H9 (cell line): ENCODE measurements around the gene STARD8. TPM values are rescaled to one million over a fixed set of nuclear protein-coding genes. Genes with fewer than 3 reads are reported as not detected.

Source experiments
- DNase-seq: peaks from one replicate; pipeline ENCODE4 v3.0.0-alpha.2; 2017
- H2AFZ ChIP-seq: one replicate; pipeline ENCODE4 v1.6.1; 2013; ENCODE audit warnings: mild to moderate bottlenecking, low read length, control low read depth, moderate library complexity
- H2AK5ac ChIP-seq: 2 replicates; pipeline ENCODE4 v1.6.1; 2013; ENCODE audit warnings: low read length, control low read depth, mixed read lengths; ENCODE audit not compliant: insufficient read length
- H2BK120ac ChIP-seq: one replicate; pipeline ENCODE4 v1.6.1; 2013; ENCODE audit warnings: low read depth, mild to moderate bottlenecking, low read length, control low read depth, inconsistent platforms; ENCODE audit not compliant: poor library complexity, severe bottlenecking
- H2BK12ac ChIP-seq: 2 replicates; pipeline ENCODE4 v1.6.1; 2013; ENCODE audit warnings: low read length, control low read depth, mixed read lengths, low read depth; ENCODE audit not compliant: insufficient read length
- H2BK15ac ChIP-seq: 2 replicates; pipeline ENCODE4 v1.6.1; 2013; ENCODE audit warnings: low read depth, low read length, control low read depth
- H2BK20ac ChIP-seq: one replicate; pipeline ENCODE4 v1.6.1; 2013; ENCODE audit warnings: low read depth, mild to moderate bottlenecking, low read length, control low read depth, inconsistent platforms; ENCODE audit not compliant: poor library complexity, severe bottlenecking
- H2BK5ac ChIP-seq: 2 replicates; pipeline ENCODE4 v1.6.1; 2013; ENCODE audit warnings: low read length, control low read depth, mixed read lengths; ENCODE audit not compliant: insufficient read length
- H3K14ac ChIP-seq: 2 replicates; pipeline ENCODE4 v1.6.1; 2013; ENCODE audit warnings: low read length, control low read depth; ENCODE audit not compliant: insufficient read depth
- H3K18ac ChIP-seq: 2 replicates; pipeline ENCODE4 v1.6.1; 2013; ENCODE audit warnings: low read depth, mild to moderate bottlenecking, mixed read lengths, low read length, control low read depth; ENCODE audit not compliant: insufficient read length
- H3K23ac ChIP-seq: 2 replicates; pipeline ENCODE4 v1.6.1; 2013; ENCODE audit warnings: low read length, control low read depth, mixed read lengths, low read depth; ENCODE audit not compliant: insufficient read length
- H3K23me2 ChIP-seq: 2 replicates; pipeline ENCODE4 v1.6.1; 2013; ENCODE audit warnings: low read depth, mild to moderate bottlenecking, mixed read lengths, low read length, control low read depth; ENCODE audit not compliant: insufficient read length, poor library complexity, severe bottlenecking
- H3K27ac ChIP-seq: 2 replicates; pipeline ENCODE4 v1.5.1; 2013; ENCODE audit warnings: low read length, control low read depth, mixed read lengths, low read depth; ENCODE audit not compliant: insufficient read length
- H3K27me3 ChIP-seq: 2 replicates; pipeline ENCODE4 v1.6.1; 2013; ENCODE audit warnings: low read length, control low read depth, inconsistent platforms; ENCODE audit not compliant: insufficient read depth
- H3K4ac ChIP-seq: 2 replicates; pipeline ENCODE4 v1.6.1; 2013; ENCODE audit warnings: low read depth, mild to moderate bottlenecking, control low read depth, inconsistent platforms, low read length, moderate library complexity
- H3K4me1 ChIP-seq: 2 replicates; pipeline ENCODE4 v1.6.1; 2013; ENCODE audit warnings: low read length, control low read depth, inconsistent platforms; ENCODE audit not compliant: insufficient read depth
- H3K4me2 ChIP-seq: 2 replicates; pipeline ENCODE4 v1.6.1; 2013; ENCODE audit warnings: low read length, control low read depth, mixed read lengths; ENCODE audit not compliant: insufficient read length, insufficient read depth
- H3K56ac ChIP-seq: 2 replicates; pipeline ENCODE4 v1.6.1; 2013; ENCODE audit warnings: low read depth, mild to moderate bottlenecking, mixed read lengths, low read length, control low read depth; ENCODE audit not compliant: insufficient read length
- H3K79me1 ChIP-seq: 2 replicates; pipeline ENCODE4 v1.6.1; 2013; ENCODE audit warnings: low read depth, mild to moderate bottlenecking, moderate library complexity, low read length, control low read depth, inconsistent platforms; ENCODE audit not compliant: insufficient read depth, poor library complexity, severe bottlenecking
- H3K79me2 ChIP-seq: 2 replicates; pipeline ENCODE4 v1.6.1; 2013; ENCODE audit warnings: low read length, control low read depth, inconsistent platforms; ENCODE audit not compliant: insufficient read depth
- H3K9ac ChIP-seq: 2 replicates; pipeline ENCODE4 v1.6.1; 2013; ENCODE audit warnings: low read length, control low read depth, mixed read lengths; ENCODE audit not compliant: insufficient read length; ENCODE audit errors: extremely low read depth
- H3K9me3 ChIP-seq: one replicate; pipeline ENCODE4 v1.6.1; 2013; ENCODE audit warnings: low read depth, low read length, inconsistent platforms; ENCODE audit not compliant: control insufficient read depth
- H3T11ph ChIP-seq: one replicate; pipeline ENCODE4 v1.6.1; 2013; ENCODE audit warnings: mild to moderate bottlenecking, low read length, control low read depth, inconsistent platforms
- H4K20me1 ChIP-seq: one replicate; pipeline ENCODE4 v1.6.1; 2013; ENCODE audit not compliant: control insufficient read depth, insufficient read length, insufficient read depth
- H4K5ac ChIP-seq: 2 replicates; pipeline ENCODE4 v1.6.1; 2013; ENCODE audit warnings: low read depth, mild to moderate bottlenecking, mixed read lengths, low read length, control low read depth; ENCODE audit not compliant: insufficient read length
- H4K8ac ChIP-seq: replicated peaks from 2 replicates; pipeline ENCODE4 v1.6.1; 2013; ENCODE audit warnings: low read length, control low read depth, mixed read lengths, low read depth; ENCODE audit not compliant: insufficient read length
- H4K91ac ChIP-seq: 2 replicates; pipeline ENCODE4 v1.6.1; 2013; ENCODE audit warnings: low read depth, mild to moderate bottlenecking, moderate library complexity, mixed read lengths, low read length, control low read depth; ENCODE audit not compliant: insufficient read length
- H3K27ac Mint-ChIP-seq, 3 experiments: 2 replicates in 2 of 3; 3 replicates in 1 of 3; pipeline ENCODE4 v1.8.0; 2020 to 2021; ENCODE audit warnings: mixed read lengths in 3 of 3, mild to moderate bottlenecking in 1 of 3, moderate library complexity in 1 of 3
- H3K27me3 Mint-ChIP-seq: 2 replicates; pipeline ENCODE4 v1.8.0; 2021; ENCODE audit warnings: low read depth, mild to moderate bottlenecking, moderate library complexity, mixed read lengths
- H3K36me3 Mint-ChIP-seq, 3 experiments: 2 replicates in 2 of 3; 3 replicates in 1 of 3; pipeline ENCODE4 v1.8.0; 2020 to 2021; ENCODE audit warnings: low read depth in 3 of 3, mixed read lengths in 3 of 3; ENCODE audit not compliant: insufficient read depth in 1 of 3
- H3K4me1 Mint-ChIP-seq, 2 experiments: 2 replicates each; pipeline ENCODE4 v1.8.0; 2020; ENCODE audit warnings: mixed read lengths in 2 of 2
- H3K4me3 Mint-ChIP-seq, 2 experiments: 2 replicates in 1 of 2; 3 replicates in 1 of 2; pipeline ENCODE4 v1.8.0; 2020 to 2021; ENCODE audit warnings: mild to moderate bottlenecking in 2 of 2, mixed read lengths in 2 of 2, moderate library complexity in 1 of 2
- H3K9me3 Mint-ChIP-seq, 2 experiments: 2 replicates in 1 of 2; 3 replicates in 1 of 2; pipeline ENCODE4 v1.8.0; 2020; ENCODE audit warnings: mild to moderate bottlenecking in 2 of 2, mixed read lengths in 2 of 2, moderate library complexity in 1 of 2
- CTCF ChIP-seq: fragments of 200-600 bp; sonication (generic); conservative IDR thresholded peaks from 3 replicates; pipeline ENCODE4 v1.8.0; 2021; ENCODE audit warnings: antibody characterized with exemption, mild to moderate bottlenecking
- WGBS: extraction: QIAGEN DNeasy Blood & Tissue Kit; methylation state at CpG from one replicate; pipeline ENCODE4 v1.1.7; 2013; ENCODE audit warnings: missing lambda C conversion rate, low lambda C conversion rate, mixed read lengths; ENCODE audit not compliant: insufficient read length; ENCODE audit errors: extremely low coverage; 5-methylcytosine and 5-hydroxymethylcytosine counted together
- total RNA-seq: library from RNA; stranded (reverse); gene quantifications from 2 replicates; pipeline ENCODE4 v1.2.1, GENCODE V29; 2021

Gene STARD8
- total RNA-seq, 1 experiment from 2014 or later = 0.52 TPM

GRCh38 chrX:68676335-68676734 is 28.9 kb downstream of the STARD8 start:
- H3K4me1 Mint-ChIP-seq = peaks cover 51% of the 10 kb centered on the region in 2 experiments
- Histone ChIP-seq H2BK12ac (no peak overlapping the region), H4K91ac (no peak overlapping the region), H2AFZ (no peak overlapping the region), H4K8ac (no peak overlapping the region), H4K5ac (no peak overlapping the region), H3K4me1 (peaks cover 9% of the 10 kb centered on the region; the same call in 1 of the 2 replicates), H3K27ac (no peak overlapping the region), H2BK5ac (no peak overlapping the region), H3K4ac (no peak overlapping the region), H2BK15ac (no peak overlapping the region), H3K79me2 (no peaks in the 10 kb centered on the region), H3K18ac (no peak overlapping the region), H3K79me1 (no peaks in the 10 kb centered on the region), H3K27me3 (no peaks in the 10 kb centered on the region), H2BK20ac (no peak overlapping the region), H3K4me2 (no peak overlapping the region), H2BK120ac (no peak overlapping the region), H3K23me2 (no peaks in the 10 kb centered on the region), H2AK5ac (no peak overlapping the region), H3K23ac (no peak overlapping the region), H3K14ac (no peak overlapping the region), H3T11ph (no peak overlapping the region), H3K9ac (no peak overlapping the region), H3K9me3 (peaks cover 46% of the 10 kb centered on the region), H4K20me1 (no peaks in the 10 kb centered on the region), H3K56ac (no peak overlapping the region)
- peaks cover 0 to 3% (median 2%) of the 10 kb centered on the region in 3 experiments; a peak in 3 of 7 replicates for H3K36me3 Mint-ChIP-seq
- no peak overlapping the region for H3K27ac Mint-ChIP-seq
- no peak for DNase-seq
- H3K9me3 Mint-ChIP-seq = peaks cover 75 to 77% of the 10 kb centered on the region in 2 experiments
- H3K4me3 Mint-ChIP-seq = no peak overlapping the region
- TF ChIP-seq CTCF = no peak
- WGBS = no CpG with 5 or more reads among the region's 3 CpGs
- H3K27me3 Mint-ChIP-seq = no peaks in the 10 kb centered on the region; the same call in 1 of the 2 replicates
